ENCODE measurements around the gene SEMA5A.

- TF ChIP-seq POLR2AphosphoS5 (IDR thresholded peaks at IDR 0.05; ENCODE audit: low read depth) (no peak), CTCF (IDR thresholded peaks at IDR 0.05; ENCODE audit: insufficient read depth, low read length) (no peak)
These were observed 213.8 kb downstream of the SEMA5A start for GRCh38 chr5:9332026-9332425.
